NCI-H1092 (cell line): ENCODE data around the gene CIROP.

Experiments
- DNase-seq: peaks from one replicate; lab custom pipeline; 2025; lab: John Stamatoyannopoulos, UW

The CIROP gene

DNA sequence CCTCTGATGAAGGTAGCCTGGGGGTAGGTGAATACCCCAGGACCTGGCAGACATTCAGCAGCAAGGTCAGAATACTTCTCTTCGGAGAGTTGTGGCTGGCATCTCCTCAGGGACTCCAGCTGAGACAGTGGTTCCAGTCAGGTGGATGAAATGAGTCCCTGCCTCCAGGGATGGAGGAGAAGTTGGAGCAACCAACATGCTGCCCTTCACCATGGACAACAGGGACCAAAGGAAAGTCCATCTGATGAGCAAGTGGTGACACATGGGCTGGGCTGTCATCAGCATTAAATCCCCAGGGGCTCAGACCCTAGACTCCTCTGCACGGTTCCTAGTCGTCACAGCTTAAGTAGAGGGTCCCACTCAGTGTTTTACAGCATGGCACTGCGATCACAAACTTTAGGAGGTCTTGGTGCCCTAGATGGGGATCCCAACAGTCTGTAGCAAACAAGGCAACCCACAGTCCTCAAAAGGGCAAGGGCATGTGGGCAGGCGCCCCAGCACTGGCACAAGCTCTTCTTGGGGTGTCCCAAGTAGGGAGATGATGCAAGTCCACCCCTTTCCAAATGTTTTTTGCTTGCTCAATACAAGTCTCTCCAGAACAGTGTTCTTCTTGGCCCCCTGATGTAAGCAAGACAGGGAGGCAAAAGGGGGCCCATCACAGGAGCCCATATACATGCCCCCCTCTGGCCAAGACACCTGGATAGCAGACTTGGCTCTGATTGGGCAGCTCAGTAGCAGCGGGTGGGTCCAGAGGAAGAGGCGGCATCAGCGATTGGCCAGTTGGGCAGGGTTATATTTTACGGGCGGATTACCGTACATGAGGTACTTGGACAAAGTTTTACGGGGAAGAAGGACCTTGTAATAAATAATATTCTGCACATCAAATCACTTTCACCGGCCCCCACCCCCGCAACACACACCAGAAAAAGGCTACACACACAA lies 36.7 kb downstream of the CIROP start:
- DNase-seq, result no peak

- no peak for DNase-seq
Observed at GRCh38 chr14:23066855-23067744, 37.7 kb downstream of the CIROP start.

DNA sequence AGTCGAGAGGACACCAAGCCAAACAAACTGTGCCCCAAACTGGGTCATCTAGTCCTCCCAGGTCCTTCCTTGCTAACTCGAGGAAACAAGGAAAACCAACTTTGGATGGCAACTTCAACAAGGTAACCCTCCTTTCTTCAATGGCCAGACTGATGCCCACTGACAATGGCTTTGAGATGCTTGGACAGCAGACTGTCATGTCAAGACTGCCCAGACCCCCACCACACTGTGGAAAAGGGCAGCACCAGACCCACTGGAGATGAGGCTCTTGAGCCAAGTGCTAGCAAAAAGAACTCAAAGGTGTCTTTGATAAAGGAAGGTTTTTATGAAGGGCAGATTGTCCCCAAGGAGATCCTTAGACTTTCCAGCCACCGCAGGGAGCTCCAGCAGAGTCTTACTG lies 38.4 kb downstream of the CIROP start:
- DNase-seq, result no peak

- no peak for DNase-seq
Observed at GRCh38 chr14:23063601-23064000, 41.2 kb downstream of the CIROP start.

- no peak for DNase-seq
Observed at GRCh38 chr14:23062002-23062401, 42.8 kb downstream of the CIROP start.

GRCh38 chr14:23060536-23061260 lies 44.1 kb downstream of the CIROP start:
- no peak for DNase-seq

GRCh38 chr14:23058654-23059504 lies 45.9 kb downstream of the CIROP start:
- no peak for DNase-seq

DNA sequence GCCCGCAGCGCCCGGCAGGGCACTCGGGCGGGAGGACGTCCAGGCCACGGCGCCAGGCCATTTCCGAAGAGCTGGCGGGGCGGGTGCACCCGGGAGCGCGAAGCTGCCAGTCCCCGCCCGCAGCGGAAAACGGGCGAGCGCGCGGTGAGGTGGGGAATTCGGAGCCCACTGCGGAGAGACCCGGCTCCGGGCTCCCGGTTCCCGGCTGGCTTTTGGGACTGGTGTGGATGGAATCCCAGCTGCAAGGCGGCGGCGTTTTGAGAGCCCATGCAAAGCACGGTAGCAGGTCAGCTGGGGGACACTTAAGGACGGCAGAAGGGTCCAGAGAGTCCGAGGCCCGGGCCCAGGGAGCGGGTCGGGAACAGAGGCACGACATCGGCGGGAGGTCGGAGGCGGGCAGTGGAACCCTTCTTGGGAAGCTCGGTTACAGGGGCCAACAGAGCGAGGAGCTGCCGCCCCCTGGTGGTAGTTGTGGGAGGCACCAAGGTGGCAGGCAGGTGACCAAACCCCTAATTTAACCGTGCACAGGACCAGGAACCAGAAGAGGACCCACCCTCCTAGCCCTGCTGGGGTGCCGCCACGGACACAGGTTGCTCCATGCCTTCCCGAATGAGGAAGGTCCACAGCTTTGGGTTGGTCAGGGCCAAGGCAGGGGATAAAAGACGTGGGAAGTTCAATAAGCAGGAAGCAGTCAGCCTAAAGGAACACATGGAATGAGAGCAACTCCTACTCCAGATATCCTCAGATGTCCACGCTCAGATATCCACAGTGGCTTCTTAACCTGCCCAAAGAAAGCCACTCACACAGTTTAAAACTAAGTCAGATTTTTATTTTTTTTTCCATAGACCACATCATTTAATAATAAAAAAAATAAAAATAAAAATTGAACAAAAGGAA lies 46.8 kb downstream of the CIROP start:
- no peak for DNase-seq

- no peak for DNase-seq
Observed at GRCh38 chr14:23056956-23057756, 47.6 kb downstream of the CIROP start, which contains the start of gene CDH24. CDH24 (minus strand) TSS chr14:23057520; CDS start chr14:23055733, 1,787 bp downstream.

DNA sequence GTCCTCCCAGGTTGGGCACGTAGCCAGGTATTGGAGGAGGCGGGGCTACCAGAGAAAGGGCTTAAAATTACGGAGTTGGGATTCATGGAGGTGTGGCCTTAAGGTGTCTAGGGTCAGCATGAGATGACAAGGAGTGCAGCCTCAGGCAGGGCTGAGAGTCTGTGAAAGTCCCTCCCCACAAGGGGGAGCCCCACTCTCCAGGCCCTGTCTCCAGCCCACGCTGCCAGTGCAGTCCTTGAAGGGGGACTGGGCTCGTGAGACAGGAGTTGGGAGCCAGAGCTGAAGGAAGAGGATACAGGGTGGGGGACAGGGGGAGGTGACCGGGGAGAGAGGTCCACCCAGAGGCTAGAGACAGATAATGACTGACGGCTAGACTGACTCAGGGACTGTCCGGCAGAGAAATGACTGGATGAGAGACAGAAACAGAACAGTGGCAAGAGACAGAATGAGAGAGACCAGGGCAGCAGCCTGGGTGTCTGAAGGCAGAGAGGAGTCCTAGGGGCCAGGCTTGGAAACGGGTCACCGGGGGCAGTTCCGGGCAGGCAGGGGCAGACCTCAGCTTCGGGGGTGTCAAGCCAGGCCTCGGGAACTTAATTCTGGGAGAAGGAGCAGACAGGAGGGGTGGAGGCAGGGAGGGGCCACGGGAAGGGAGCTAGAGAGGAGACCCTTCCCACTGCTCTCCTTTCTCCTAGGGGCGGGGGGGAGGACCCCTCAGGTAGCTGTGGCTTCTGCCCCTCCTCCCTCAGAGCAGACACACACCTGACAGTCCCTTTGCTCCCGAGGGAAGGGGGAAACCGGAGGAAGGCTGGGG lies 48.4 kb downstream of the CIROP start:
- no peak for DNase-seq

- DNase-seq, result no peak
Observed at GRCh38 chr14:23055621-23056144, 49.1 kb downstream of the CIROP start.

DNA sequence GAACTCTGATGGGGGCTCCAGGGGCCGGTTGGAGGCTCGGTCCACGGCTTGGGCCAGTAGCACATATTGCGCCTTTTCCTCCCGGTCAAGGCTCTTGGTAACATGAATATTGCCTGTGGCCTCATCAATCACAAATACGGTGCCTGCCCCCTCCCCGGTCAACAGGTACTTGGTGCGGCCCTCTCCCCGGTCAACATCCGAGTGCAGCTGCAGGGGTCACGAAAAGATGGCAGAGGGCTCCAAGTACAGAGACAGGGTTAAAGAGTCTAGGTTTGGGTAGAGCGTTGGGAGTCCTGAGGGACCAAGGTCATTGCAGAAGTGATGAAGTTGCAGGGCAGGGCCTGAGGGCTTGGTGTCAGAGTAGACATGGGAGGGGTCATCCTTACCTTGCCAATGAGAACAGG lies 49.6 kb downstream of the CIROP start:
- no peak for DNase-seq

DNA sequence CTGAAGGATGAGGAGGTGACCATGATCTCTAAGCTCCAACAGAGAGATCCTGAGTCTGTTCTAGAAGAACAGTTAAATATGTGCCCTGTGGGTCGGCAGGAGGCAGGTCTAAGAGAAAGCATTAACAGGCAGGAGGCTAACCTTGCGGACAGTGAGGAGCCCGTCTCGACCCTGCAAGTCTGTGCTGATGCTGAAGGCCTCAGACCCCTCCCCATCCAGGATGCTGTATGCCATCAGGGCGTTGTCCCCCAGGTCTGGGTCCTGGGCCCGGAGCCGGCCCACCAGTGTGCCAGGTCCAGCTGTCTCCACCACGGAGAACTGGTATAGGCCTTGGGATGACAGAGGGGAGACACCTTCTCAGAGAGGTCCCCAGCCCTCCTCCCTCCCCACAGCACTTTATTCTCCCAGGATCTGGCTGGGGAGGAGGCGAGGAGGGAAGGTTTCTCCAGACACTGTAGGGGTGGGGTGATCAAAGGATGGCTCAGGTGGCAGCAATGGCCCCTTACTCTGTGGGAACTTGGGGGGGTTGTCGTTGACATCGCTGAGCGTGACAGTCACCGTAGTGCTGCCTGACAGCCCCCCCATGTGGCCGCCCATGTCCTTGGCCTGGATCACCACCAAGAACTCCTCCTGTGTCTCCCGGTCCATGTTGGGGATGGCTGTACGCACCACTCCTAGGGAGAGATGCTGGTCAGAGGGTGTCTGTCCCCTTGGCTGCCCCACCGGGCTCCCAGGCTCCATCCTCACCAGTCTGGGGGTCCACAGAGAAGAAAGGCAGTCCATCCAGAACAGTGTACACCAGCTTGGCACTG lies 50.6 kb downstream of the CIROP start:
- no peak for DNase-seq

DNA sequence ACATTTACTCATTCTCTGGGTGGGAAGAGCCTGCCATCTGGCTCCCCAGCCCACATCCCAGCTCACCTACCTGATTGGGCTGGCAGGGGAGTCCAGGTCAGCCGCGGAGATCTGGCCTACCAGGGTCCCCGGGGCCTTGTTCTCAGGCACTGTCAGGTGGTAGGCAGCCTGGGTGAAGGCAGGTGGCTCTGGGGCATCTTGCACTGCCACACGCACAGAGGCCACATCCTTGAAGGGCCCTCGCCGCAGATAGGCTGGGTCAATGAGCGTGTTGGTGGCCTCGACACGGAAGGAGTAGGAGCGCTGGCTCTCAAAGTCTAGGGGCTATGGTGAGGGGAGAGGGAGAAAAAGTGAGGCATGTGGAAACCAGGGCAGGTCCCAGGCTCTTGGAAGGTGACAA lies 51.4 kb downstream of the CIROP start:
- no peak for DNase-seq

GRCh38 chr14:23052671-23053070 lies 52.1 kb downstream of the CIROP start:
- DNase-seq, result no peak

GRCh38 chr14:23052182-23052623 lies 52.6 kb downstream of the CIROP start:
- DNase-seq, result no peak
